ENCODE results near the gene PRRX2.

- TF ChIP-seq FOXK2 (IDR thresholded peaks at IDR 0.05) = no peak
- no peak for TF ChIP-seq ELF4 (IDR thresholded peaks at IDR 0.05)
- TF ChIP-seq SUZ12 (IDR thresholded peaks at IDR 0.05) = no peak
- no peak for TF ChIP-seq LEF1 (IDR thresholded peaks at IDR 0.05; ENCODE audit: borderline replicate concordance)
- no peak for TF ChIP-seq BHLHE40 (IDR thresholded peaks at IDR 0.05; ENCODE audit: borderline replicate concordance)
- TF ChIP-seq PKNOX1 (IDR thresholded peaks at IDR 0.05) = no peak
- TF ChIP-seq SP1 (IDR thresholded peaks at IDR 0.05) = no peak
- TF ChIP-seq HDGF (IDR thresholded peaks at IDR 0.05; ENCODE audit: borderline replicate concordance) = no peak
- no peak for TF ChIP-seq L3MBTL2 (conservative IDR thresholded peaks at IDR 0.05)
- no peak for TF ChIP-seq FOXA1 (IDR thresholded peaks at IDR 0.05)
- TF ChIP-seq FOXM1 (IDR thresholded peaks at IDR 0.05; ENCODE audit: borderline replicate concordance) = no peak
- no peak for TF ChIP-seq TARDBP (IDR thresholded peaks at IDR 0.05)
Measured at GRCh38 chr9:129648764-129649115, 16.7 kb upstream of the PRRX2 start.
